Lower lobe of right lung (tissue), 2 donors: ENCODE results near the gene DPYD. TPM values are rescaled to one million over a fixed set of nuclear protein-coding genes. Genes with fewer than 3 reads are reported as not detected.

Source experiments
- ATAC-seq, 2 donors: fragments of 200-7000 bp; cut with Tn5 transposase; one replicate each; pipeline ENCODE4 v1.9.1; 2020 to 2022; ENCODE audit warnings: mild to moderate bottlenecking in 2 of 2, moderate library complexity in 2 of 2
- DNase-seq: peaks from one replicate; pipeline ENCODE4 v3.0.0-alpha.2; 2020
- H3K27ac ChIP-seq: fragments of 200-600 bp; one replicate; pipeline ENCODE4 v1.8.0; 2022
- H3K27me3 ChIP-seq: fragments of 200-600 bp; one replicate; pipeline ENCODE4 v1.8.0; 2022; ENCODE audit warnings: low read depth
- H3K36me3 ChIP-seq: fragments of 200-600 bp; one replicate; pipeline ENCODE4 v1.8.0; 2022; ENCODE audit warnings: mild to moderate bottlenecking
- H3K4me1 ChIP-seq: fragments of 200-600 bp; one replicate; pipeline ENCODE4 v1.8.0; 2022
- H3K4me3 ChIP-seq: fragments of 200-600 bp; one replicate; pipeline ENCODE4 v1.8.0; 2022; ENCODE audit warnings: mild to moderate bottlenecking
- H3K9me3 ChIP-seq: fragments of 200-600 bp; one replicate; pipeline ENCODE4 v1.8.0; 2022
- intact Hi-C: fragments of 100-400 bp; cut with DNase I; formaldehyde crosslinking; loops from one replicate; pipeline ENCODE4 v1.11.0; 2022
- total RNA-seq: library from RNA; stranded (reverse); fragmentation: NEBNext Ultra II Directional; extraction: Animal tissue kit (Norgen Biotek cat#: 25700); gene quantifications from one replicate; pipeline ENCODE4 v1.2.1, GENCODE V29; 2021
- TF ChIP-seq, protein P1 (sequence below): fragments of 200-600 bp; IDR thresholded peaks from one replicate; pipeline ENCODE4 v1.8.0; 2022; ENCODE audit warnings: antibody characterized with exemption, mild to moderate bottlenecking
- donor health status: DM: no; HTN: yes; CAD: no; lungs with severe emphysema.

The DPYD gene
- total RNA-seq, 1 donor from 2014 or later, result 91.9 TPM

DNA sequence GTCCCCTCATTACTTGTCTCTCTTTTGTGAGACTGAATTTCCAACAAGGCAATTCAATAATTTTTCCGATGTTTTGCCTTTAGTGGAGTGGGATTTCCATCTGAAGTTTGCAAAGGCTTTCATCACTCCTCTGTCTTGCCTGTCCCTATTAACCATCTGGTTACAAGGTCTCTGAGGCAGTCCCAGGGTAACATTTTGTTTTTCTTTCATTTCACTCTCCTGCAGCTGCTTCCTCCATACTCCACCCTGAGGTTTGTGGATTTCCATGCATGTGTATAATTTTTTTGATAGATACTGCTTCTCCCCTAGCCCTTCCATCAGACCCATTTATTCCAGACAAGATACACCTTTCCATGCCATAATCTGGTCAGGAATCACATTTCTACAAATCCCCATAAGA is 832.4 kb downstream of the DPYD start:
- ATAC-seq (no peak), DNase-seq (no peak)
- Histone ChIP-seq H3K27ac (no peak overlapping the region), H3K4me3 (no peak overlapping the region), H3K36me3 (no peaks in the 10 kb centered on the region), H3K27me3 (no peaks in the 10 kb centered on the region), H3K4me1 (no peaks in the 10 kb centered on the region), H3K9me3 (no peaks in the 10 kb centered on the region)
- intact Hi-C loops, result no loop called here
- TF ChIP-seq, protein P1, sequence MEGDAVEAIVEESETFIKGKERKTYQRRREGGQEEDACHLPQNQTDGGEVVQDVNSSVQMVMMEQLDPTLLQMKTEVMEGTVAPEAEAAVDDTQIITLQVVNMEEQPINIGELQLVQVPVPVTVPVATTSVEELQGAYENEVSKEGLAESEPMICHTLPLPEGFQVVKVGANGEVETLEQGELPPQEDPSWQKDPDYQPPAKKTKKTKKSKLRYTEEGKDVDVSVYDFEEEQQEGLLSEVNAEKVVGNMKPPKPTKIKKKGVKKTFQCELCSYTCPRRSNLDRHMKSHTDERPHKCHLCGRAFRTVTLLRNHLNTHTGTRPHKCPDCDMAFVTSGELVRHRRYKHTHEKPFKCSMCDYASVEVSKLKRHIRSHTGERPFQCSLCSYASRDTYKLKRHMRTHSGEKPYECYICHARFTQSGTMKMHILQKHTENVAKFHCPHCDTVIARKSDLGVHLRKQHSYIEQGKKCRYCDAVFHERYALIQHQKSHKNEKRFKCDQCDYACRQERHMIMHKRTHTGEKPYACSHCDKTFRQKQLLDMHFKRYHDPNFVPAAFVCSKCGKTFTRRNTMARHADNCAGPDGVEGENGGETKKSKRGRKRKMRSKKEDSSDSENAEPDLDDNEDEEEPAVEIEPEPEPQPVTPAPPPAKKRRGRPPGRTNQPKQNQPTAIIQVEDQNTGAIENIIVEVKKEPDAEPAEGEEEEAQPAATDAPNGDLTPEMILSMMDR, result no peak

DNA sequence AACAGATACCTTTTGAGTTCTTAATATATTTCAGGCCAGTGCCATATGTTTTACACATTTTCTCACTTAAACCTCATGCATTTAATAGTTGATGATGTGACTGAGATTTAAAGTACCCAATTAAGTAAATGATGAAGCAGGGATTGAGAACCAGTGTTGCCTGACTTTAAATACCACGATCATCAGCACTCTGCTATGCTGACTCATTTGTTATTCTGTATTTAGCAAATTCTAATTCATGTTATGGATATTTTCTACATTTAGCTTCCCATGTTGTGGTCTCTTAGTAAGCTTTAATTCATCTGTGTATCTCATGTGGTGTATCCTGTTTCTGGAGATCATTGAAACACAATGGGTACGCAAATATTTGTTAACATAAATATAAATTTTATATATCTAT is 836.3 kb downstream of the DPYD start:
- H3K36me3 ChIP-seq, result no peaks in the 10 kb centered on the region
- TF ChIP-seq, protein P1, result no peak
- DNase-seq, result no peak

DNA sequence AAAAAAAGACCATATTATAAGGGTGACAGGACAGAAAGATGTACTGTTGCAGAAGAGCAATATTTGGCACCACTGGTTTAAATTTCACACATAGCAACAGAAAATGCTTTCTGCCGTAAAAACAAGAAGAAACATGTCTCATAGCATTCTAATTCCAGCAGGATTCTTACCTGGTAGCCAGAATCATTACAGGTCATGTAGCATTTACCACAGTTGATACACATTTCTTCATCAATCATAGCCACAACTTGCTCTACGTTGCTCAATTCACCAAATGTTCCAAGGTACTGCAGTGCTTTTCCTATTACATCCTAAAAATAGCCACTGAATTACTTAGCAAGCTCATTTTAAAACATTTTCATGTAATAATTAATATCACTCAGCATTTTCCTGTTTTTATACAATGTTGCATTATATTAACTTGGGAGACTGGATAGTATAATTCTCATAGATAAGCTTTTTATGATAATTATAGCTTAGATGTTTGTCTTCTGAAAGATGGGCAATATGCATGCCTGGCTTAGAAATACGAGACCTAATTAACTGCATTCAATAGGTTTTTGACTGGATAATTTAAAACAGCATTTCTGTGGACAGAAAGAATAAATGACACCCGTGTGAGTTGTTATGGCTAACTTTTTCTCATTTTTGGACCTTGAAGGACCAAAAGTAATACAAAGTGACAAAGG is 838.5 kb downstream of the DPYD start:
- Histone ChIP-seq H3K4me3 (no peak overlapping the region), H3K9me3 (no peaks in the 10 kb centered on the region), H3K36me3 (no peaks in the 10 kb centered on the region), H3K27ac (no peak overlapping the region), H3K4me1 (no peaks in the 10 kb centered on the region), H3K27me3 (no peaks in the 10 kb centered on the region)
- no peak for DNase-seq
- TF ChIP-seq, protein P1, result no peak
- no peak for ATAC-seq
- intact Hi-C loops, result no loop called here

More for the DNA sequence above, 836.3 kb downstream of the DPYD start:
- H3K4me3 ChIP-seq, result no peak overlapping the region
- no peak for ATAC-seq
- no peaks in the 10 kb centered on the region for H3K9me3 ChIP-seq
- H3K4me1 ChIP-seq, result no peaks in the 10 kb centered on the region
- no peak overlapping the region for H3K27ac ChIP-seq
- intact Hi-C loops, result no loop called here
- H3K27me3 ChIP-seq, result no peaks in the 10 kb centered on the region

DNA sequence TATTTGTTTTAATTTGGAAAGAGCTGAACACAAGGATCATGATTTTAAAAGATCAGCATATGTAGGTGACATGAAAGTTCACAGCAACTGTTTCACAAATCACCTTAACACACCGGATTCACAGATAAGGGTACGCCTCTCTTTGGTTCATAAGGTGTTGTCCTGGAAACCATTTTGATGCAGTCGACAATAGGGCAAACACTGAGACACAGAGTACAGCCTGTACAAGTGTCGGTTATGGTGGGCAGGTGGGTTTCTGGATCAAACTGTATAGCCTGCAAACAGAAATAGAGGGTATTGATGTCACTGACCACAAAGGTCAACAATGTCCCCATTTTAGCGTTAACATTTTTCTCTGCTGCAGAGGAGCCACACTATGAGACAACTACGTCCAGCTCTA is 842.0 kb downstream of the DPYD start:
- ATAC-seq (no peak), DNase-seq (no peak)
- TF ChIP-seq, protein P1, result no peak

DNA sequence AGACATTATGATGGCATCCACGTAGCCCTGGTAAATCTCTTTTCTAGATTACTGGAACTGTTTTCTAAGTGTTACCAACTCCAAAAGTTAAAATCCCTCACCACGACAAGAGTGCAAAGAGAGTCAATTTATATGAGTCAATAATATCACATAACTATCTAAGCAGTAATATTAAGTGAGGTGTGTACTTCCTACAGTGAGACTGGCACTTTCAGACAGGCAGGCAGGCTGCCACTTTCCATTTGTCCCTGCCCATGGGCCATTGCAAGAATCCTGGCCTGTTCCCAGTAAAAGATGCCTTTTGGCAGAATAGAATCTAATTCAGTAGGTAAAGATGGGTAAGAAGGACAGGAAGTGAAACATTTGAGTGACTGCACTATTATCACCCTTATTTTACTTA is 843.6 kb downstream of the DPYD start:
- Histone ChIP-seq H3K4me1 (no peaks in the 10 kb centered on the region), H3K36me3 (peaks cover 8% of the 10 kb centered on the region), H3K27ac (no peak overlapping the region), H3K4me3 (no peak overlapping the region), H3K27me3 (no peaks in the 10 kb centered on the region), H3K9me3 (no peaks in the 10 kb centered on the region)
- TF ChIP-seq, protein P1, result no peak
- DNase-seq (no peak), ATAC-seq (no peak)
- intact Hi-C loops, result no loop called here

More for the DNA sequence above, 842.0 kb downstream of the DPYD start:
- Histone ChIP-seq H3K4me1 (no peaks in the 10 kb centered on the region), H3K27ac (no peak overlapping the region), H3K36me3 (peaks cover 8% of the 10 kb centered on the region), H3K4me3 (no peak overlapping the region), H3K9me3 (no peaks in the 10 kb centered on the region), H3K27me3 (no peaks in the 10 kb centered on the region)
- intact Hi-C loops, result no loop called here
